PC-3 (cell line): Measurements from ENCODE around the gene PHF13. TPM values are rescaled to one million over a fixed set of nuclear protein-coding genes. Genes with fewer than 3 reads are reported as not detected.

Experiments
- ATAC-seq: fragments of 200-7000 bp; cut with Tn5 transposase; 2 replicates; pipeline ENCODE4 v1.9.1; 2020; ENCODE audit warnings: mild to moderate bottlenecking, moderate library complexity
- BruUV-seq: library from RNA; stranded (reverse); fragments of 400-500 nt; replicated peaks from 2 replicates; lab custom pipeline; 2021; lab: Mats Ljungman, UMichigan
- CTCF ChIA-PET: fragments of 300-600 bp; sonication (Branson Sonifier 250); formaldehyde crosslinking; loops from one replicate; lab custom pipeline; 2022; ENCODE audit warnings: antibody characterized with exemption; lab: Charles Lee
- POLR2A ChIA-PET: fragments of 300-600 bp; sonication (Branson Sonifier 250); formaldehyde crosslinking; loops from one replicate; lab custom pipeline; 2022; ENCODE audit warnings: antibody characterized with exemption; ENCODE audit not compliant: unreplicated experiment; lab: Charles Lee
- DNase-seq: peaks from one replicate; pipeline ENCODE4 v3.0.0-alpha.2; 2015
- H2AFZ ChIP-seq: fragments of 300-600 bp; sonication (generic); 2 replicates; pipeline ENCODE4 v1.6.0; 2016; ENCODE audit warnings: antibody characterized with exemption, low read length
- H3F3A ChIP-seq: fragments of 300-600 bp; sonication (generic); one replicate; pipeline ENCODE4 v1.6.0; 2017; ENCODE audit warnings: antibody characterized with exemption, low read length, control low read depth, mild to moderate bottlenecking; ENCODE audit not compliant: unreplicated experiment
- H3K27ac ChIP-seq: fragments of 300-600 bp; sonication (generic); 2 replicates; pipeline ENCODE4 v1.5.1; 2016; ENCODE audit warnings: mild to moderate bottlenecking, low read length
- H3K27me3 ChIP-seq: fragments of 300-600 bp; sonication (generic); 2 replicates; pipeline ENCODE4 v1.6.1; 2016; ENCODE audit warnings: low read length, mixed read lengths
- H3K36me3 ChIP-seq: fragments of 300-600 bp; sonication (generic); 2 replicates; pipeline ENCODE4 v1.6.1; 2016; ENCODE audit warnings: low read depth, mixed run types, low read length, mixed read lengths
- H3K4me1 ChIP-seq: fragments of 300-600 bp; sonication (generic); 2 replicates; pipeline ENCODE4 v1.5.1; 2016; ENCODE audit warnings: low read length; ENCODE audit not compliant: insufficient read depth
- H3K4me2 ChIP-seq: fragments of 300-600 bp; sonication (generic); 2 replicates; pipeline ENCODE4 v1.6.0; 2016; ENCODE audit warnings: low read length
- H3K4me3 ChIP-seq: fragments of 300-600 bp; sonication (generic); 2 replicates; pipeline ENCODE4 v1.5.1; 2016; ENCODE audit warnings: mild to moderate bottlenecking, low read length, mixed read lengths
- H3K79me2 ChIP-seq: fragments of 300-600 bp; sonication (generic); 2 replicates; pipeline ENCODE4 v1.6.1; 2017; ENCODE audit warnings: low read length, mixed read lengths
- H3K9ac ChIP-seq: fragments of 300-600 bp; sonication (generic); 2 replicates; pipeline ENCODE4 v1.6.0; 2016; ENCODE audit warnings: mild to moderate bottlenecking, low read length
- H3K9me2 ChIP-seq: fragments of 300-600 bp; sonication (generic); replicated peaks from 2 replicates; pipeline ENCODE4 v1.6.1; 2016; ENCODE audit warnings: mixed run types, low read length, mixed read lengths
- H3K9me3 ChIP-seq: fragments of 300-600 bp; sonication (generic); 2 replicates; pipeline ENCODE4 v1.6.1; 2016; ENCODE audit warnings: low read length, mixed read lengths
- H4K20me1 ChIP-seq: fragments of 300-600 bp; sonication (generic); 2 replicates; pipeline ENCODE4 v1.6.1; 2016; ENCODE audit warnings: low read length, mixed read lengths
- CTCF ChIP-seq: fragments of 300-600 bp; sonication (generic); conservative IDR thresholded peaks from 2 replicates; pipeline ENCODE4 v1.5.1; 2017; ENCODE audit warnings: antibody characterized with exemption, low read depth, mild to moderate bottlenecking, low read length
- EZH2 ChIP-seq: fragments of 300-600 bp; sonication (generic); IDR thresholded peaks from one replicate; pipeline ENCODE4 v1.6.1; 2017; ENCODE audit warnings: antibody characterized with exemption, mild to moderate bottlenecking, low read length; ENCODE audit not compliant: unreplicated experiment
- EZH2phosphoT487 ChIP-seq: fragments of 300-600 bp; sonication (generic); IDR thresholded peaks from 2 replicates; pipeline ENCODE4 v1.6.1; 2018; ENCODE audit warnings: mild to moderate bottlenecking, antibody characterized with exemption, low read length, borderline replicate concordance
- intact Hi-C: fragments of 100-400 bp; cut with micrococcal nuclease; formaldehyde crosslinking; loops from 2 replicates; pipeline ENCODE4 v1.9.0; 2023
- total RNA-seq: library from RNA; depleted of rRNA; stranded (reverse); fragments of >200 nt; gene quantifications from 2 replicates; pipeline ENCODE4 v1.2.3, GENCODE V29; 2014

The PHF13 gene
- total RNA-seq, 1 experiment from 2014 or later = 13.2 TPM

DNA sequence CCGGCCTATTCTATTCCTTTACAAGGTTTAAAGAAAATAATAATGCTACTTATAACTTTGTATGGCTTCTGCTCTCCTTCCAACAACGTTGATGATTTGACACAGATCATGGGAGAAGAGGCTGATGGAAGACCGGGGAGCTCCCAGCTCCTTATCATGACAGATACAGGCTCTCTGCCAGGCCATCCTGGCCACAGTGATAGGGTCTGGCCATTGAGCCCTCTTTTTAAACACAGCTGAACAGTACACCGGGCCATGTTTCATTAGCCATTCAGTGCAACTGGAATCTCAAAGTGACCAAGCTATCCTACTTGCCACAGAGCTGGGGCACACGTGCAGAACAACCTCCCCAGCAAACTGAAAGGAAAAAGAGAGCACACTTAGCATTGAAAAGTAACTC, 53.2 kb downstream of the PHF13 start:
- Histone ChIP-seq H3K9me2 (no peaks in the 10 kb centered on the region), H3K9me3 (no peaks in the 10 kb centered on the region), H3K27me3 (no peaks in the 10 kb centered on the region), H3K27ac (no peak overlapping the region), H2AFZ (no peak overlapping the region), H3F3A (no peaks in the 10 kb centered on the region), H3K4me2 (no peak overlapping the region), H3K4me1 (no peaks in the 10 kb centered on the region), H3K79me2 (peaks cover 11% of the 10 kb centered on the region; the same call in 1 of the 2 replicates), H3K4me3 (no peak overlapping the region), H4K20me1 (no peaks in the 10 kb centered on the region), H3K36me3 (peaks cover 41% of the 10 kb centered on the region), H3K9ac (no peak overlapping the region)
- no TSS peak for BruUV-seq
- ATAC-seq (no peak), DNase-seq (no peak)
- CTCF ChIA-PET = interaction anchor here (0.7 kb wide), 1 partner anchor 151 kb away, joined by 4 read pairs; no protein-coding TSS in a partner anchor
- TF ChIP-seq EZH2 (no peak), CTCF (no peak), EZH2phosphoT487 (no peak)
- POLR2A ChIA-PET = no interaction called here
- intact Hi-C loops = no loop called here

- TF ChIP-seq EZH2 (no peak), EZH2phosphoT487 (no peak), CTCF (no peak)
- Histone ChIP-seq H3K9me2 (no peaks in the 10 kb centered on the region), H3K27ac (no peak overlapping the region), H3K4me1 (no peaks in the 10 kb centered on the region), H3K4me3 (no peak overlapping the region), H3K9ac (no peak overlapping the region), H3K9me3 (no peaks in the 10 kb centered on the region), H3K4me2 (no peak overlapping the region), H3K27me3 (no peaks in the 10 kb centered on the region), H3K36me3 (peaks cover 40% of the 10 kb centered on the region), H4K20me1 (no peaks in the 10 kb centered on the region), H3K79me2 (peaks cover 9% of the 10 kb centered on the region; the same call in 1 of the 2 replicates), H2AFZ (no peak overlapping the region), H3F3A (no peaks in the 10 kb centered on the region)
- ChIA-PET CTCF (no interaction called here), POLR2A (no interaction called here)
- intact Hi-C loops = no loop called here
- ATAC-seq (no peak), DNase-seq (no peak)
- no TSS peak for BruUV-seq
These were observed 53.6 kb downstream of the PHF13 start for GRCh38 chr1:6667139-6667538.

DNA sequence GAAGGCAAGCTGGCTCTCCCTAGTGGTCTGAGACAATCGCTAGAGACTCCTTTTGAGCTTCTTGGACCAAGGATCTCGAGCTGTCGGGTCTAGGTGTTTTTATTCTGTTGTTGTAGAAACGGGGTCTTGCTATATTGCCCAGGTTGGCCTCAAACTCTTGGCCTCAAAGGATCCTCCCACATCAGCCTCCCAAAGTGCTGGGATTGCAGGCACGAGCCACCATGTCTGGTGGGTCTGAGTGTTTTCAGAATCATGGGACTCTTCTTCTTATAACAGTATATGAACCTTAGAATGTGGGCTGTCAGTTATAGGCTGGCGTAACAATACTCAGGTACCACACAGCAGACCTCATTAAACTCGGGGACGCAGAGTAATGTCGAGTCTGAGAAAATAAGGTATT, 55.0 kb downstream of the PHF13 start:
- POLR2A ChIA-PET = no interaction called here
- no peaks in the 10 kb centered on the region for H3K9me3 ChIP-seq

More for the DNA sequence above, 55.0 kb downstream of the PHF13 start:
- H3K4me3 ChIP-seq = no peak overlapping the region
- no peak overlapping the region for H3K4me2 ChIP-seq
- no peaks in the 10 kb centered on the region for H3K4me1 ChIP-seq
- no peak overlapping the region for H2AFZ ChIP-seq
- H3K9ac ChIP-seq = no peak overlapping the region
- H3K9me2 ChIP-seq = no peaks in the 10 kb centered on the region
- TF ChIP-seq EZH2phosphoT487 (no peak), CTCF (no peak), EZH2 (no peak)
- H3K27me3 ChIP-seq = no peaks in the 10 kb centered on the region
- H3K27ac ChIP-seq = no peak overlapping the region
- BruUV-seq = no TSS peak
- ATAC-seq (no peak), DNase-seq (no peak)
- H3K36me3 ChIP-seq = peaks cover 30% of the 10 kb centered on the region
- no peaks in the 10 kb centered on the region for H3F3A ChIP-seq
- CTCF ChIA-PET = no interaction called here
- no peaks in the 10 kb centered on the region for H4K20me1 ChIP-seq
- H3K79me2 ChIP-seq = peaks cover 8% of the 10 kb centered on the region; the same call in 1 of the 2 replicates
- intact Hi-C loops = no loop called here
